Coronary artery (tissue), 2 donors: ENCODE results near the gene PEPD.

Source experiments
- DNase-seq: peaks from one replicate; pipeline ENCODE4 v3.0.0-alpha.2; 2017; ENCODE audit warnings: low spot score
- H3K27ac ChIP-seq, 2 donors: fragments of 200-600 bp; sonication (generic); one replicate each; pipeline ENCODE4 v1.5.1; 2016 to 2019
- H3K4me3 ChIP-seq: fragments of 200-600 bp; sonication (generic); 2 replicates; pipeline ENCODE4 v1.5.1; 2016; ENCODE audit warnings: mild to moderate bottlenecking, moderate library complexity
- TF ChIP-seq, protein P1 (sequence below): fragments of 200-600 bp; sonication (generic); IDR thresholded peaks from one replicate; pipeline ENCODE4 v1.5.1; 2019; ENCODE audit warnings: antibody characterized with exemption

Gene PEPD

DNA sequence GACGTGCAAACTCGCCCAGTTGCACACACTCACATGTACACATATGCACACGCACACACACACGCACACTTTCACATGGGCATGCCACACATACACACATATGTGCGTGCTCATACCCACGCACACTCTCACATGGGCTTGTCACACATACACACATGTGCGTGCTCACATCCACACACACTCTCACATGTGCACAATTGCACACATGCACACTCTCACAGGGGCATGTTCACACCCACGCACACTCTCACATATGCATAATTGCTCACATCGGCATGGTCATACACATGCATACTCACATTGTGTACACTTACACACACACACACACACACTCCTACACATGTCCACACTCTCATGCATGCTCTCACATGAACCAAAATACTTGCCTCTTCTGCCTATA is 32.8 kb upstream of the PEPD start:
- Histone ChIP-seq H3K4me3 (no peak overlapping the region), H3K27ac (no peak overlapping the region)
- no peak for DNase-seq
- TF ChIP-seq, protein P1, sequence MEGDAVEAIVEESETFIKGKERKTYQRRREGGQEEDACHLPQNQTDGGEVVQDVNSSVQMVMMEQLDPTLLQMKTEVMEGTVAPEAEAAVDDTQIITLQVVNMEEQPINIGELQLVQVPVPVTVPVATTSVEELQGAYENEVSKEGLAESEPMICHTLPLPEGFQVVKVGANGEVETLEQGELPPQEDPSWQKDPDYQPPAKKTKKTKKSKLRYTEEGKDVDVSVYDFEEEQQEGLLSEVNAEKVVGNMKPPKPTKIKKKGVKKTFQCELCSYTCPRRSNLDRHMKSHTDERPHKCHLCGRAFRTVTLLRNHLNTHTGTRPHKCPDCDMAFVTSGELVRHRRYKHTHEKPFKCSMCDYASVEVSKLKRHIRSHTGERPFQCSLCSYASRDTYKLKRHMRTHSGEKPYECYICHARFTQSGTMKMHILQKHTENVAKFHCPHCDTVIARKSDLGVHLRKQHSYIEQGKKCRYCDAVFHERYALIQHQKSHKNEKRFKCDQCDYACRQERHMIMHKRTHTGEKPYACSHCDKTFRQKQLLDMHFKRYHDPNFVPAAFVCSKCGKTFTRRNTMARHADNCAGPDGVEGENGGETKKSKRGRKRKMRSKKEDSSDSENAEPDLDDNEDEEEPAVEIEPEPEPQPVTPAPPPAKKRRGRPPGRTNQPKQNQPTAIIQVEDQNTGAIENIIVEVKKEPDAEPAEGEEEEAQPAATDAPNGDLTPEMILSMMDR, result no peak

DNA sequence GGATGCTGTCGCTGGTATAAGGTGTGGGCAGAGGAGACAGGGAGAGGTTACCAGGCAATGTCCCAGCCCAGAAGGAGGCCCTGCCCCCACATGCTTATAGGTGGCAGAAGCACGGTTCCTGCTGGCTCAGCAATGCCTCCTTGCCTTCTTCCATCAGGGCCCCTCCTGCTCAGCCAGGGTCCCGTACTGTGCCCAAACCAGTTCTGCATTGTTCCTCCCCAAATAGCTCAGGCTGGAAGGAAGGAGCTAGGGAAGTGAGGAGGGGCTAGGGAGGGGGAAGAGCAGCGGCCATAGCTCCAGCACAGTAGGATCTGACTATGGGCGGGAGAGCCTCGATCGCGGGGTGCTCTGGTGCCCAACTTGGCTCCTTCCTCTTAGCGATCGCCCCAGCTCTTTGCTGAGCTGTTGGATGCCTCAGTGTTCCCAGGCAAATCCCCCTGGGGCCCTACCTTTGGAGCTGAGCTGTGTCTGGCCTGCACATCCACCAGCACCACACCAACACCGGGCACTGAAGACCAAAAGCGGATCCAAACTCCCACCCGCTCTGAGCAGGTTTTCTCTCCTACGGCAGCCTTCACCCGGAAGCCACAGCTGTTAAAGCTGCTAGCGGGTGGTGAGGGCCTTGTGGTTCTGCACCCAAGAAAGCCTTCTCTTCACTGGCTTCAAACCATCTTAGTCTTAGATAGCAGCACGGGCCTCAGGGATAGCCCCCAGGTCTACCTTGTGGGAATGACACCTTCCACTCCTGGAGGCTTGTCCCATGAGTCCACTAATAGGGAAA is 32.1 kb upstream of the PEPD start:
- no peak for DNase-seq
- no peak overlapping the region for H3K4me3 ChIP-seq
- no peak overlapping the region for H3K27ac ChIP-seq
- TF ChIP-seq, protein P1, result no peak

DNA sequence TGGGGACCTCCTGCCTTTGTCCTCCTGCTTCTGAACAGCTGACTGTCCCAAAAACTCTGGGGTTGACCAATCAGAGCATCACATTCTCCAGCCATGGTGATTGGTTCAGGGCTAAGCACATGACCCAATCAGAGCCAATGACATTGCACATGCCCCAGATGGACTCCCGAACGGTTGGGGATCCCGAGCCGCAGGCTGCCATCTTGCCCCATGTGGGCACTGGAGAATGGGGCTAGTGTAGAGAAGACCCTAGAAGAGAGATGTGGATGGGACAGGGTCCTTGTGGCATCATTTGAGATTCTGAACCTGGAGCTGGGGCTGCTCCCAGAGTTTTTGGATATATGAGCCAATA is 31.3 kb upstream of the PEPD start:
- Histone ChIP-seq H3K4me3 (no peak overlapping the region), H3K27ac (no peak overlapping the region)
- TF ChIP-seq, protein P1, result no peak
- DNase-seq, result no peak

DNA sequence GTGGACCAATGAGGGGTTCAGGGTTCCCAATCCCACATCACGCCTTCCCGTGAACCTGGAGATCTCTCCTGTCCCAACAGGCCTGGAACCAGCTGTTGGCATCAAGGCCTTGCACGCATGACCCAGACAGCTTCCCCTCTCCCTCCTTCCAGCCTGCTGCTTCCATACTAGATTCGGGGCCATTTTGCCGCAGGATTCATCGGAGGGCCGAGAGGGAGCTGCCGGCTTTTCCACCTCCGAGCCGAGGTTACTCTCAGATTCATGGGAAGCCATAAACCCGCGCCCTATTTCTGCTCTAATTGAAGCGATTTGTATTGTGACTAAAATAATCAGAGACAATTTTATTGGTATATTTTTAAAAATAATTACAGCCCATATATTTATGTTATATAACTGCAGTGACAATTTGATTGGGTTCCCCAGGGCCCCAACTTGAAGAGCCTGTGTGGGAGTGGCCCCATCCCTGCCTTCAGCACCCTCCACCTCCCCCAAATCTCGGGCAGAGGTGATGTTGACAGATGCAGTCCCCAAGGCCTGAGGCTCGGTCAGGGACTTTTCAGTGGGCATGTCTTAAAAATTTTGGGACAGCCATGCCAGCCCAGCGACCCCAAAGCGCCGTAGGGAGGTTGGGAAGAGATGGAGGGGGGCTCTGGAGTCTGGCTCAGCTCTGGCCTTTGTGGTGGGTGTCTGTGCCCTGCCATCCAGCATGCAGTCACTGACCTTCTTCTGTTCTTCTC is 30.8 kb upstream of the PEPD start:
- H3K4me3 ChIP-seq, result no peak overlapping the region
- TF ChIP-seq, protein P1, result no peak
- no peak overlapping the region for H3K27ac ChIP-seq
- DNase-seq, result no peak

DNA sequence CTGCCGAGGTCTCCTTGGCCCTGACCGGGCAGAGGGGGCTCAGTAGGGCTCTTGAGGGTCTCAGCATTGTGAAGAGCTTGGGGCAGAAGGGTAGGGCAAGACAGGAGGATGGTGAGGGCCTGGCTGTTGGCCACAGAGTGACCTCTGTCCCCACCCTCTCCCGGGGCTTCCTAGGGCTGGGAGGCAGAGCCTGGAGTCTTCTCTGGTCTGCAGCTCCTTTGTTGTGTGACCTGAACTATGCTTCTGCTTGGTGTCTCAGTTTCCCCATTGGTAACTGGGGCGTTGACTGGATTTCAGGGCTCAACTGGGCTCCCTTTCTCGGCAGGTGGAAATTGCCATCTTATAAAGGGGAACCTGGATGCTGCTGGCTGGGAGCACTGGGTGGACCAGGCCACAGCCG is 30.1 kb upstream of the PEPD start:
- H3K4me3 ChIP-seq, result no peak overlapping the region
- TF ChIP-seq, protein P1, result no peak
- DNase-seq, result no peak
- H3K27ac ChIP-seq, result no peak overlapping the region

DNA sequence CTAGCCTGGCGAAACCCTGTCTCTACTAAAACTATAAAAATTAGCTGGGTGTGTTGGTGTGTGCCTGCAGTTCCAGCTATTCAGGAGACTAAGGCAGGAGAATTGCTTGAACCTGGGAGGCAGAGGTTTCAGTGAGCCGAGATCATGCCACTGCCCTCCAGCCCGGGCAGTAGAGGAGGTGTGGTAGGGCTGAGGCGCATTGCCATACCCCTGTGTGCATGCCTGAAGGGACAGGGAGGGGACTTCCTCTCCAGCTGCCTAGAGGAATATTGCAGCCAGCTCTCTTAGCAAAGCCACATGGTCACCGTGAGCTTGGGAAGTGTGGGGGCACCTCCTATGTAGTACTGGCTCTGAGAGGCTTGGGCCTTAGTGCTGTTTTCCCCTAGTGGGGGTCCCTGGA is 29.2 kb upstream of the PEPD start:
- Histone ChIP-seq H3K27ac (no peak overlapping the region), H3K4me3 (no peak overlapping the region)
- no peak for DNase-seq
- TF ChIP-seq, protein P1, result no peak

DNA sequence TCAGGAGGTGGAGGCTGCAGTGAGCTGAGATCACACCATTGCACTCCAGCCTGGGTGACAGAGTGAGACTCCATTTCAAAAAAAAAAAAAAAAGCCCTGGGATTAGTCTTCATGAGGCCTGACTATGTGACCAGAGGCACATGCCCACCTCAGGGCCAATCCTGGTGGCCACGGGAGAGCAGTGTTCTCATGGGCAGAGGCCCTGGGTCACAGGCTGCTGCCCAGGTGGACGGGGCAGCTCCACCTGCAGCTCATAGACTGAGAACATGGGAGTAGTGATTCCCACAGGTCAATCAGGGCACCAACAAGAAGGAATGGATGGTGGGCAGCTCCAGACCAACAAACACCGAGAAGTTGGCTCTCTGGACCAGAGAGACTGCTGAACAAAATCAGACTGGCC is 26.1 kb upstream of the PEPD start:
- H3K4me3 ChIP-seq, result no peak overlapping the region
- no peak for DNase-seq
- H3K27ac ChIP-seq, result no peak overlapping the region
- TF ChIP-seq, protein P1, result no peak
